ENCODE data around the gene RCOR3. TPM values are rescaled to one million over a fixed set of nuclear protein-coding genes. Genes with fewer than 3 reads are reported as not detected.

Gene RCOR3
- polyA plus RNA-seq, 10 donors, result 33.9 to 63.4 (median 46.2) TPM

DNA sequence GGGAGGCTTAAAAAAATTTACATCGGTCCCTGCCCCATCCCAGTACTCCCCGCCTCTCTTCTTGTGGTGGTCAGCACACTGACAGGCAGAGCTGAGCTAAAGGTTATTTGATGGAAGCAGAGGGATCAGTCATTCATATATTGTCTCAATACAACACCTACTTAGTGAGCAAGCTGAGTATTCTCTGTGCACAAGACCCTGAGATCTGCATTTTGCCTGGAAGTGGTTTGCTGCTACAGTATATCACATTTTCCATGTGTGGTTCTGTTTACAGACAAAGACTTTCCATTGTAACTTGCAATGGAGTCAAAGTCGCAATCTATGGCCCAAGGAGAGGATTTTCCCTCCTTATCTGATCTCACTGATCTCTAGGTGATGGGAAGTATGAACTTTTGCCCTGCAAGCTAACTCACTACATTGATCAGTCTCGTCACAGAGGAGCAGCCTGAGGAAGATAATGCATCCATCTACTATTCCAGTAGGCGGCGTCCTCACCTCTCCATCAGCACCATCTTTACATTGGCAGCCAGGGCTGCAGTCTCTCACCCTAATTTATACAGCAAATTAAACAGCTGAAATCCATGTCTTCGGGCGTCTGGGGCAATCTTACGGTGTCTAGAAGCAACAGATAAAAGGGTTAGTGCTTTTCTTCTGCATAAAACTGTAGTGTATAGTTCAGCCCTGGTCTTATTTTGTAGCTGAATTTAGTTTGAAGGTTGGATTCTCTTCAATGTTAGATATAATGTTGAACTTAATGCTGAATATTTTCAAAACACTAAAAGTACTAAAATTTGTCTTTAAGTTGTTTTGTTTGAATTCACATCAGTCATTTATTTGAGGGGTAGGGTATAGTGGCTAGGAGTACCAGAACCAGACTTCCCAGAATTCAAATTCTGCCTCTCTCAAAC, 64.2 kb downstream of the RCOR3 start:
- DNase-seq, result peak; percentile 47 to 81 (median 71)

- no peak for DNase-seq
Measured at GRCh38 chr1:211324992-211325775, 66.0 kb downstream of the RCOR3 start.

DNA sequence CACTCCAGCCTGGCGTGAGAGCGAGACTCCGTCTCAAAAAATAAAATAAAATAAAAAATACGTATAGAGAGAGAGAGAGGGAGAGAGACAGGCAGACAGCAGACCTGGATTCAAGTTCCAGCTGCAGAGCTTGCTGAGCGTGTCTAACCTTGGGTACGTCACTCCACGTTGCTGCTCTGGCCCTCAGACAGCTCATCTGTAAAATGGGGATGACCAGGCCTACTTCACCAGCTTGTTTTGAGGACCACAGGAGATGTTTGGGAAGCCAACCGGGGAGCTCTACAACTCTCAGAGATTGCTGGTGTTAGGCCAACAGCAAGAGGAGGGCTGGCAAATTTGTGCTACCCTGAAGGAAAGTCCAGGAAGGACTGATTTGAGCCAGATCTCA, 67.0 kb downstream of the RCOR3 start:
- DNase-seq, result no peak

- peak; percentile 47 to 88 (median 55) for DNase-seq
Measured at GRCh38 chr1:211326528-211327345, 67.6 kb downstream of the RCOR3 start, which contains the start of gene TRAF5. TSS of gene TRAF5 (plus strand) at chr1:211326833. CDS start at chr1:211353240, 26,407 bp downstream.

GRCh38 chr1:211327346-211327921, 68.3 kb downstream of the RCOR3 start:
- DNase-seq, result peak; percentile 43 to 88 (median 58)

GRCh38 chr1:211328084-211328694, 69.0 kb downstream of the RCOR3 start:
- DNase-seq, result peak in 1 of 3 donors; percentile 15

DNA sequence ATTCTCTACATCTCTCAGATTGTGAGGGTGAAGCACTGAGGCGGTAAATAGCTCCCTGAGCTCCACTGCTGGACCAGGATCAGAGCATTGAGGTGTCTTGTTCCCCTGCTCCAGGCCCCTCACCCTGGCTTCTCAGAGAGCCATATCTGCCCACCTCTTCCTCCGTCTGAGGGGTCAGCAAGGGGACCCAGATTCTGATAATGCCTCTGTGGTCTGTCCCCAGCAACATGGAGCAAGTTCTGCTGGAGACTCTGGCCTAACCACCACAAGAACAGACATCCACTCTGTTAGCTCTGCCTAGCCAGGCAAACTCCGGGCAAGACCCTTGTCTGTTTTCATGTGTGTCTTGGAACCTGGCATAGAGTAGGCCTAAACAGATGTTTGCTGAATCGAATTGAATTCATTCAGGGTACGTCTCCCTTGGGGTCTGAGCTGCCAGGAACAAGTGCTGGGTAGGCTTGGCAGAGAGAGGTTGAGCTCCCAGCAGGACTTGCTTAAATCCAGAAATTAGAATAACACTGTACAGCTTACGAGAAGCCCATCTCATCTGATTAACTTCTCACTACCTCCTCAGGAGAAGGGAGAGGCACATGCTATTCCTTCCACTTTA, 69.8 kb downstream of the RCOR3 start:
- peak in 1 of 3 donors; percentile 12 for DNase-seq

GRCh38 chr1:211329764-211330201, 70.6 kb downstream of the RCOR3 start:
- DNase-seq, result no peak

DNA sequence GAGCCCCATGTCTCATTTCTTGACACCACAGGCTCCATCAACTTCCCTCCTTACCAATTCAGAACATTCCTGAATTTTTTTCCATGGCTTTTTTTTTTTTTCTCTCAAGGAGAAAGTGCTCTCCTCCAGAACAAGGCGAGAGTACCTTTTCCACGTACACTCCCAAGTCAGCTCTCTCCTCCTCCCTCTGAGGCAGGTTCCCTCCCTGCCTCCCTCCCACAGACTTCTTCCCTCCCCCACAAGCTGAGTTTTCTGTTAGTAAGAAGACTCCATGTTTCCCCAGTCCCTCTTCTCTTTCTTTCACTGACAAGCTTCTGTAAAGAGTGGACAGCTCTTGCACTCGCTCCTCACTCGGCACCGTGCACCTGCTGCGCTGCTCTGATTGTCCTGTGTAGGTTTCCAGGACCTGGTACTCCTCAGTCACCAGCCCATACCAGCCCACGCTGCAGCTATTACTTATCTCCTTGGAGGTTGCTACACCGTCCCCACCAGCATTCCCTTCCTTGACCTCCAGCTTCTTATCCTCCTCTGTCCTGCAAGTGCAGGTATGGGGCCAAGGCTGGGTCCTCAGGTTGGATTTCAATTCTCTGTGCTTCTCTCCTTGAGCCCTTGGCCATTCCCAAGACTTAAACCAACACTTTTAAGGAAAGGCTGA, 71.2 kb downstream of the RCOR3 start:
- DNase-seq, result no peak

DNA sequence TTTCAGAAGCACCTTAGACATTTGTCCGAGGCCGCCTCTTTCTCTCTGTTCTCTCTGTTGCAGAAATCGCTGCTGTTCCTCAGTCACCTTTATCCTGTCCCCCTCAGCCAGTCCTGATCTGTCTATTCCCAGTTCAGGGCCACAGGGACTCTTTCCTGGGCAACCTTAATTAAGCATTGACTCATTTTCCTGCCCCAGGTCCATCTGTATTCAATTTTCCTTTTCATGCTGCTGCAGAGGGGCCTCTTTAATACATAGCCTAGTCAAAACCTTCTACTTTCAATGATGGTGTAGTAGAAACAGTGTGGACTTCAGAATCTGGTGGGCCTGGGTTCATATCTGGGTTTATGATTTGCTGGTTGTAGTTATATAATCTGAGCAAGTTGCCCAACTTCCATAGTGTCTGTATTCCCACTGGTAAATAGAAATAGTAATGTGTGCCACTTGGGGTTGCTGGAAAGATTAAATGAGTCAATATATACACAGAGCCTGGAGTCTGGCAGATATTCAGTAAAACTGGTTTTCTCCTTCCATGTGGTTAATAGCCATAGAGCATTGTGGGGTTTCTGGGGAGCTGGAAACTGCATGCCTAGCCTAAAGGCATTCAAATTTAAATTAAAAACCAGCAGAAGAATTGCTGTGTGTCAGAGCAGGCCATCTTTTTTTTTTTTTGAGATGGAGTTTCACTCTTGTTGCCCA, 72.0 kb downstream of the RCOR3 start:
- DNase-seq, result no peak

GRCh38 chr1:211332036-211332616, 73.0 kb downstream of the RCOR3 start:
- peak in 1 of 3 donors; percentile 6 for DNase-seq

DNA sequence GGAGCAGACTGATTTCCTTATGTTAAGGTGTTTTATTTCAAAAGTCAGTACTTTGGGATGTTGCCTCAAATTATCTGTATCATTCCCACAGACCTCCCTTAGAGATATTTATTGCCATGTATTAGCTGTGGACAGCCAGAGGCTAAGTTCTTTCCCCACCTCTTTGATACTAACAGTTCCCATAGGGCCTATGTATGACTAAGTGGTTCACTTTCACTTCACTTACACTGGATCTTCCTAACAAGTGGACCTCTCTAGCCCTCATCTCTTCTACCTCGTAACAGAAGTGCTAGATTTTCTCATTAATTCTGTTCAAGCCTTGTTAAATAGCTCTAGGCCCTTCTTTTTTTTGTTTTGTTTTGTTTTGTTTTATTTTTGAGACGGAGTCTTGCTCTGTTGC, 73.7 kb downstream of the RCOR3 start:
- peak in 1 of 3 donors; percentile 4 for DNase-seq

DNA sequence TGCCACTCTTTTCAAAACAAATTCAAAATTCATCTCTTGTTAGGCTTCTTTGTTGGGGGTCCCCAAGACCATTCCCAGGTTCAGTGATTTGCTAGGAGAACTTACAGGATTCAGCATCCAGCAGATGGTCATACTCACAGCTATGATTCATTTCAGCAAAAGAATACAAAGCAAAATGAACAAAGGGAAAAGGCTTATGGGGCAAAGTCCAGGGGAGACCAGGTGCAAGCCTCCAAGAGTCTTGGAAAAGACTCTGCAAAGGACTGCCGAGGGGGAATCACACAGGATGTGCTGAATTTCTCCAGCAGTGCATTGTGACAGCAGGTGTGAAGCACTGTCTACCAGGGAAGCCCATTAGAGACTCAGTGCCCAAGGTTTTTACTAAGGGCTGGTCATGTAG, 74.7 kb downstream of the RCOR3 start:
- DNase-seq, result no peak

GRCh38 chr1:211334986-211335385, 75.8 kb downstream of the RCOR3 start:
- DNase-seq, result no peak

DNA sequence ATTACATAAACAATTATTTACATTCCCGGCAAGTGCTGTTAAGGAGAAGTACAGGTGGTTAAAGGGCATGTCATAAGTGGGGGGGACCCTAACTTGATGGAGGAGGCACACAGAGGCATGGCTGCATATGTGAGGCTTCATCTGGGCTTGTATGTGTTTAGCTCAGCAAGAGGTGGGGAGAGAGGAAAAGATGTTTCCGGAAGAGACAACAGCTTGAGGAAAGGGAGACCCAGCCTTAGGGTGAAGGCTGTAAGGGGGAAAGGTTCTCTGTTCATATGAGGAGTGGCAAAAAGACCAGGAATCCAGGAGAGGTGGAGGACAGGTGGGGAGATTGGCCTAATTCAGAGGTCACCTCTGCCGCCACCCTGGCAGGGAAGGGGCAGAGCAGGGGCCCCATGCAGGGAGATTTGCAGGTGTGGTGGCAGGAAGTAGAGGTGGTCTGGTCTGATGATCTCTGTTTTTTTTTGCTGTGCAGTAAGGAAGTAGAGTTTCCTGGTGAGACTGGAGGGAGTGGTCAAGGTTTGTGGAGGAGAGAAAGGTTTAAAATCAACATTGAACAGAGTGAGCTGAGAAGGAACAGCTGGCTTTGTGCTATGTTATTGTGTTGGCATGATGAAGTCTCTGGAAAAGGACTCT, 76.5 kb downstream of the RCOR3 start:
- no peak for DNase-seq

DNA sequence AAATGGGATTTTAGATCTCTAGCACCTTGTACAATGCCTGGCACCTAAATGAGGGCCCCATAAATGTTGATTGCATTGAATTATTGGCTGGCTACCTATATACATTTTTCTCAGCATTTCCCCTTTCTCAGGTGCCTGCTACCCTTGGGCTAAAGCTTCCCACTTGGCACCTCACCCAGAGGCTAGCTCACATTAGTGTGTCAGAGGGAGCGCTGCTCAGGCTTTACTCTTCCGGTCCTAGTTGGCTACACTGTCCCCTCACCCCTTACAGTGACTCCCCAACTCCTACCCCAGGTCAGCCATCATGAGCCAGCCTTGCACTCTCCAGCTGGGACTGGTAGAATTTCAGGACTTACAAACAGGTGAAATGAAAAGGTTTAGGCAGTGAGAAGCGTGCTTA, 77.0 kb downstream of the RCOR3 start:
- no peak for DNase-seq

- no peak for DNase-seq
Measured at GRCh38 chr1:211336775-211337174, 77.6 kb downstream of the RCOR3 start.

All from muscle of back (tissue), 11 donors.